Fibroblast of villous mesenchyme (primary cell): ENCODE measurements around the gene POP5. TPM values are rescaled to one million over a fixed set of nuclear protein-coding genes. Genes with fewer than 3 reads are reported as not detected.

ENCODE experiments used
- DNase-seq: peaks from one replicate; pipeline ENCODE4 v3.0.0-alpha.2; 2010; ENCODE audit warnings: low read depth
- H3K4me3 ChIP-seq: 2 replicates; pipeline ENCODE4 v1.5.1; 2011; ENCODE audit warnings: low read depth, mild to moderate bottlenecking, low read length
- total RNA-seq: library from RNA; depleted of rRNA; stranded (reverse); fragments of >200 nt; gene quantifications from 2 replicates; pipeline ENCODE4 v1.2.3, GENCODE V29; 2012
- TF ChIP-seq, protein P1 (sequence below): IDR thresholded peaks from 2 replicates; pipeline ENCODE4 v1.5.1; 2012; ENCODE audit warnings: low read depth, mild to moderate bottlenecking, low read length; ENCODE audit not compliant: insufficient read depth

Gene POP5
- total RNA-seq, 1 donor = 40.6 TPM

DNA sequence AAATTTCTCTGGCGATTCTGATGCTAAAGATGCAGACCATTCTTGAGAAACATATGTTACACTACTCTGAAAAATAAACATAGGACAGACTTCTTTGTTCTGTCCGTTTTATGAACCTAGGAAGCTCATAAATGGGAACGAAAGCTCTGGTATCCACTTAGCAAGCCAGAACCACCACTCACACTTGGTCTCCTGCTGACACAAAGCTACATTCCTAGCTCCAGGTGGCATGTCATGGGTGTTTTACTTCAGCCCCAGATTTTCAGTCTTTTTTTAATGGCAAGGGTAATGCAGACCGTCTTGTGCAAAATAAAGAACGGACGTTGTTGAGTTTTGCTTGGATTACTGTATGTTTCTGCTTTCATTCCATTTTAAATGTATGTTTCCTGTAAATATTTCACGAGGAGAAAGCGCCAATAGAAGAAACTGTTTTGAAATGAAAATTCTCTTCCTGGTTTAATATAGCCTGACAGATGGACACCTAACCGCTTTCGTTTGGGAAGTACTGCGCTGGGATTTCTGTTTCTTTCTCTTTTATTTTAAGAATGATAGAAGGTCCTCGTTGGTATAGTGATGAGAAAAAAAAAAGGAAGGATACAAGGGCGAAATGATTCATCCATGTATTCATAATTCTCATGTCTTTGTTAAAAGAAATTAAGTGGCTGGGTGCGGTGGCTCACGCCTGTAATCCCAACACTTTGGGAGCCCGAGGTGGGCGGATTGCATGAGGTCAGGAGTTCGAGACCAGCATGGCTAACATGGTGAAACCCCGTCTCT lies 51.4 kb downstream of the POP5 start:
- peak; percentile 70 for DNase-seq
- TF ChIP-seq, protein P1, sequence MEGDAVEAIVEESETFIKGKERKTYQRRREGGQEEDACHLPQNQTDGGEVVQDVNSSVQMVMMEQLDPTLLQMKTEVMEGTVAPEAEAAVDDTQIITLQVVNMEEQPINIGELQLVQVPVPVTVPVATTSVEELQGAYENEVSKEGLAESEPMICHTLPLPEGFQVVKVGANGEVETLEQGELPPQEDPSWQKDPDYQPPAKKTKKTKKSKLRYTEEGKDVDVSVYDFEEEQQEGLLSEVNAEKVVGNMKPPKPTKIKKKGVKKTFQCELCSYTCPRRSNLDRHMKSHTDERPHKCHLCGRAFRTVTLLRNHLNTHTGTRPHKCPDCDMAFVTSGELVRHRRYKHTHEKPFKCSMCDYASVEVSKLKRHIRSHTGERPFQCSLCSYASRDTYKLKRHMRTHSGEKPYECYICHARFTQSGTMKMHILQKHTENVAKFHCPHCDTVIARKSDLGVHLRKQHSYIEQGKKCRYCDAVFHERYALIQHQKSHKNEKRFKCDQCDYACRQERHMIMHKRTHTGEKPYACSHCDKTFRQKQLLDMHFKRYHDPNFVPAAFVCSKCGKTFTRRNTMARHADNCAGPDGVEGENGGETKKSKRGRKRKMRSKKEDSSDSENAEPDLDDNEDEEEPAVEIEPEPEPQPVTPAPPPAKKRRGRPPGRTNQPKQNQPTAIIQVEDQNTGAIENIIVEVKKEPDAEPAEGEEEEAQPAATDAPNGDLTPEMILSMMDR = peak; percentile 8
- H3K4me3 ChIP-seq = peak overlapping the region; percentile 60

DNA sequence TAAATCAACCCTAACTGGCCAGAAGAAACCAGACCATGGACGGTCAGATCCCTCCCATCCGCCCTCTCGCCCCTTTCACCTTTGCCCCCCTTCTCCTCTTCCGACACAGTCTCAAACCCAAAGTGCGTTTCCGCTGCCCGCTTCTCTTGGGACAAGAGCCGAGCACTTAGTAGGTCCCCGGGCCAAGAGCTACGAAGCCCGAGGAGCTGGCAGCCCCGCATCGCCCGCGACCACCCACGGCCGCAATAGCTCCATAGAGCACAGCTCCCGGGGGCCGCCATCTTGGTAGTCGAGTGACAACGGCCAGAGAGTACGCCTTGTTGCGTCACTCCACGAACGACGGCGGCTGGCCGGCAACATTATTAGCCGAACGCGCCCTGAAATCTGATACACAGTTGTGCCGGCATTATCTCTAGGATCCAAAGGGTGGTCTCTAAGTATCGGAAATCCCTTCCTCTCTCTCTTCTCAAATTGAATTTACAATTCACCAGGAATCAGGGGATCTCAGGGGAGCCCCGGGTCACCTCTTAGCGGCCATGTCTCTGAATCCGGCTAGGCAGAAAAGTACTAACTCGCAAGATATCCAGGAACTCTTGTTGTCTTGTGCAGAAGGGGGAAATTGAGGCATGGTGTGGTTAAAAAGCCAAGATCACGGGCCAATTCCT lies 52.2 kb downstream of the POP5 start, which contains the start of gene COQ5:
TSS of gene COQ5 (minus strand) at position 298 of the 665 bp plus-strand sequence. CDS start at position 281, 17 bp downstream.
- TF ChIP-seq, protein P1 = no peak
- H3K4me3 ChIP-seq = peak within 1 kb of the TSS; percentile 60
- DNase-seq = peak; percentile 88

Other genes starting within 250 kb of the POP5 start
- gene MSI1, start 212.2 kb downstream of the POP5 start, total RNA-seq = not detected in 2 replicates
- gene COX6A1, start 143.3 kb downstream of the POP5 start, total RNA-seq = 215 and 306 TPM in 2 replicates
- 18.7 and 30.7 TPM in 2 replicates for gene TRIAP1, start 135.0 kb downstream of the POP5 start, total RNA-seq
- gene GATC, start 135.0 kb downstream of the POP5 start, total RNA-seq = 13.5 and 20.7 TPM in 2 replicates
- gene SRSF9, start 111.7 kb downstream of the POP5 start, total RNA-seq = 148 and 192 TPM in 2 replicates
- 206 and 280 TPM in 2 replicates for gene DYNLL1, start 85.3 kb downstream of the POP5 start, total RNA-seq
- gene COQ5, start 52.2 kb downstream of the POP5 start, total RNA-seq = 18.4 and 29.8 TPM in 2 replicates
- 127 and 175 TPM in 2 replicates for gene RNF10, start 47.0 kb downstream of the POP5 start, total RNA-seq
- not detected in 2 replicates for gene CABP1, start 59.2 kb upstream of the POP5 start, total RNA-seq
- gene MLEC, start 105.7 kb upstream of the POP5 start, total RNA-seq = 126 and 224 TPM in 2 replicates
- 18.7 and 25.0 TPM in 2 replicates for gene UNC119B, start 129.1 kb upstream of the POP5 start, total RNA-seq
- 6.9 and 9.7 TPM in 2 replicates for gene ACADS, start 144.4 kb upstream of the POP5 start, total RNA-seq